HEK293 (cell line): ENCODE data around the gene KIRREL3.

Experiments
- ZNF202 ChIP-seq: fragments of 450-650 bp; formaldehyde crosslinking; IDR thresholded peaks from 2 replicates; pipeline ENCODE4 v1.5.1; 2016; ENCODE audit warnings: missing biosample characterization, missing genetic modification characterization, borderline replicate concordance
- ZNF416 ChIP-seq: fragments of 450-650 bp; formaldehyde crosslinking; IDR thresholded peaks from 2 replicates; pipeline ENCODE4 v1.5.1; 2016; ENCODE audit warnings: missing biosample characterization, missing genetic modification characterization
- ZNF777 ChIP-seq: fragments of 450-650 bp; formaldehyde crosslinking; IDR thresholded peaks from 2 replicates; pipeline ENCODE4 v1.5.1; 2017; ENCODE audit warnings: missing biosample characterization, missing genetic modification characterization, borderline replicate concordance
- TF ChIP-seq, protein P1 (sequence below): fragments of 450-650 bp; formaldehyde crosslinking; IDR thresholded peaks from 2 replicates; pipeline ENCODE4 v1.5.1; 2016; ENCODE audit warnings: missing biosample characterization, missing genetic modification characterization
- TF ChIP-seq, protein P2 (sequence below): fragments of 450-650 bp; formaldehyde crosslinking; IDR thresholded peaks from 2 replicates; pipeline ENCODE4 v1.5.1; 2016; ENCODE audit warnings: missing biosample characterization, missing genetic modification characterization
- TF ChIP-seq, protein P3 (sequence below): fragments of 450-650 bp; formaldehyde crosslinking; optimal IDR thresholded peaks from 2 replicates; pipeline ENCODE3; 2016; ENCODE audit warnings: missing biosample characterization, mild to moderate bottlenecking, missing genetic modification characterization

DNA sequence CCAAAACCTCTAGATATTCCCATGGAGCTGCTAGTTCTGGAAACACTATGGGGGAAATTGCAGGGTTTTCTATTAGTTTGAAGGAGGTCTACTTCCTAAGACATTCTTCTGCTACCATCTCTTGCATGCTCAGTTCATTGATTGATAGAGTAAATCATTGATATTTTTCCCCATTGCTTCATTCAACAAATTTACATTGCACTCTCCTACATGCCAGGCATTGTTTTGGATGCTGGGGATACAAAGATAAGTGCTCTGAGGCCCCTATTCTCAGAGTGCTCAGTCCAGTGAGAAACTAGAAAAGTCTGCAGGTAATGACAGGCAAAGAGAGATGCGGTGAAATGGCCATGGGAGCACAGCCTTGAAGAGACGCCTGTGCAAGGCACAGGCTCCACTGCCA lies 313.1 kb downstream of the KIRREL3 start:
- TF ChIP-seq ZNF202 (tag by site-specific recombination) = no peak
- TF ChIP-seq, protein P1, sequence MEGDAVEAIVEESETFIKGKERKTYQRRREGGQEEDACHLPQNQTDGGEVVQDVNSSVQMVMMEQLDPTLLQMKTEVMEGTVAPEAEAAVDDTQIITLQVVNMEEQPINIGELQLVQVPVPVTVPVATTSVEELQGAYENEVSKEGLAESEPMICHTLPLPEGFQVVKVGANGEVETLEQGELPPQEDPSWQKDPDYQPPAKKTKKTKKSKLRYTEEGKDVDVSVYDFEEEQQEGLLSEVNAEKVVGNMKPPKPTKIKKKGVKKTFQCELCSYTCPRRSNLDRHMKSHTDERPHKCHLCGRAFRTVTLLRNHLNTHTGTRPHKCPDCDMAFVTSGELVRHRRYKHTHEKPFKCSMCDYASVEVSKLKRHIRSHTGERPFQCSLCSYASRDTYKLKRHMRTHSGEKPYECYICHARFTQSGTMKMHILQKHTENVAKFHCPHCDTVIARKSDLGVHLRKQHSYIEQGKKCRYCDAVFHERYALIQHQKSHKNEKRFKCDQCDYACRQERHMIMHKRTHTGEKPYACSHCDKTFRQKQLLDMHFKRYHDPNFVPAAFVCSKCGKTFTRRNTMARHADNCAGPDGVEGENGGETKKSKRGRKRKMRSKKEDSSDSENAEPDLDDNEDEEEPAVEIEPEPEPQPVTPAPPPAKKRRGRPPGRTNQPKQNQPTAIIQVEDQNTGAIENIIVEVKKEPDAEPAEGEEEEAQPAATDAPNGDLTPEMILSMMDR = no peak
- TF ChIP-seq, protein P2, sequence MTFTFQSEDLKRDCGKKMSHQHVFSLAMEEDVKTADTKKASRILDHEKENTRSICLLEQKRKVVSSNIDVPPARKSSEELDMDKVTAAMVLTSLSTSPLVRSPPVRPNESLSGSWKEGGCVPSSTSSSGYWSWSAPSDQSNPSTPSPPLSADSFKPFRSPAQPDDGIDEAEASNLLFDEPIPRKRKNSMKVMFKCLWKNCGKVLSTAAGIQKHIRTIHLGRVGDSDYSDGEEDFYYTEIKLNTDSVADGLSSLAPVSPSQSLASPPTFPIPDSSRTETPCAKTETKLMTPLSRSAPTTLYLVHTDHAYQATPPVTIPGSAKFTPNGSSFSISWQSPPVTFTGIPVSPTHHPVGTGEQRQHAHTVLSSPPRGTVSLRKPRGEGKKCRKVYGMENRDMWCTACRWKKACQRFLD (tag by site-specific recombination) = no peak
- TF ChIP-seq ZNF416 (tag by site-specific recombination) = no peak
- TF ChIP-seq ZNF777 (tag by site-specific recombination) = no peak
- TF ChIP-seq, protein P3, sequence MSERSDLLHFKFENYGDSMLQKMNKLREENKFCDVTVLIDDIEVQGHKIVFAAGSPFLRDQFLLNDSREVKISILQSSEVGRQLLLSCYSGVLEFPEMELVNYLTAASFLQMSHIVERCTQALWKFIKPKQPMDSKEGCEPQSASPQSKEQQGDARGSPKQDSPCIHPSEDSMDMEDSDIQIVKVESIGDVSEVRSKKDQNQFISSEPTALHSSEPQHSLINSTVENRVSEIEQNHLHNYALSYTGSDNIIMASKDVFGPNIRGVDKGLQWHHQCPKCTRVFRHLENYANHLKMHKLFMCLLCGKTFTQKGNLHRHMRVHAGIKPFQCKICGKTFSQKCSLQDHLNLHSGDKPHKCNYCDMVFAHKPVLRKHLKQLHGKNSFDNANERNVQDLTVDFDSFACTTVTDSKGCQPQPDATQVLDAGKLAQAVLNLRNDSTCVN = no peak
